Stimulated activated CD8-positive, alpha-beta memory T cell treated with anti-CD3 and anti-CD28 coated beads, Interleukin-15, amount 100 ng/mL, for 1 hour (primary cell): Measurements from ENCODE around the gene DENND2D.

Experiments
- DNase-seq: peaks from one replicate; pipeline ENCODE4 v3.0.0-alpha.2; 2020; ENCODE audit warnings: low read depth

Gene DENND2D, protein sequence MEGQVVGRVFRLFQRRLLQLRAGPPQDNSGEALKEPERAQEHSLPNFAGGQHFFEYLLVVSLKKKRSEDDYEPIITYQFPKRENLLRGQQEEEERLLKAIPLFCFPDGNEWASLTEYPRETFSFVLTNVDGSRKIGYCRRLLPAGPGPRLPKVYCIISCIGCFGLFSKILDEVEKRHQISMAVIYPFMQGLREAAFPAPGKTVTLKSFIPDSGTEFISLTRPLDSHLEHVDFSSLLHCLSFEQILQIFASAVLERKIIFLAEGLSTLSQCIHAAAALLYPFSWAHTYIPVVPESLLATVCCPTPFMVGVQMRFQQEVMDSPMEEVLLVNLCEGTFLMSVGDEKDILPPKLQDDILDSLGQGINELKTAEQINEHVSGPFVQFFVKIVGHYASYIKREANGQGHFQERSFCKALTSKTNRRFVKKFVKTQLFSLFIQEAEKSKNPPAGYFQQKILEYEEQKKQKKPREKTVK

DNA sequence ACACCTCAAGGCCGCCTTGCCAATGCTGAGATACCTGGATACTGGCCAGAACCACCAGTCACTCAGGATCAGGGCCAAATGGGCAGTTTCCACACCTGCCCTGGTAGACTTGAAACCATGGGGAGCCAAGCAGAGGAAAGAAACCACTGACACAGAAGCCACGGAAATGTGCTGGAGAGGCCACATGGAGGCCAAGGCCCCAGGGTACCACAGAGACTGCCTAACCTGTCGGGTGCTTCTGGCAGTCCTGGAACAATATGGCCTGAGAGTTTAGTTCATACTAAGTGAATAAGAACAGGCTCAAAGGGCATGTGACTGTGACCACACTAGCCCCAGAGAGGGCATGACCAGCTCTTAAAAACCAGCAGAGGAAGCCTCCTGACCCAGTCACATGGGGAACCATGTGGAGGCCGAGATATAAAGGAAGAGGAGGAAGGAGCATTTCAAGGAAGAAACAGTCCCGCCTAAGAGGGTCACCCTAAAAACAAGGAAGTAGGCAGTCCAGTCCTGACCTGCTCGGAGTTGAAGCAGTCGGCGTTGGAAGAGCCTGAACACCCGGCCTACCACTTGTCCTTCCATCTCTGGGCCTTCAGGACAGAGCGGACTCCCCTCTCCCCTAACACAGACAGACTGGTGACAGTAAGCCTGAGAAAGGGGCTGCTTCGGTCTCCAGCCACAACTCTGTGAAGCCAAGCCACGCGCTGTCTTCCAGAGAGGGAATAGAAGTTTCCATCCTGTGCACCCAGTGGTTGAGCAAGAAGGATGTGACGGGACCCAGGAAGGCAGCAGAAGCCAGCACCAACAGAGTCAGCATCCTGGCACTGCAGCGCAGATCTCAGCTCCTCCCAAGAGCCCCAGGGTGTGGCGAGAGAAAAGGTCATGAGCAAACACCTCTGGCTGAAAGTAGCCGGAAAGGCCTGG lies at the start of gene DENND2D:
Gene DENND2D, minus strand, starts transcription at position 766 of the 921 bp plus-strand sequence. Its CDS starts 187 bp downstream, at position 579.
- DNase-seq = no peak

DNA sequence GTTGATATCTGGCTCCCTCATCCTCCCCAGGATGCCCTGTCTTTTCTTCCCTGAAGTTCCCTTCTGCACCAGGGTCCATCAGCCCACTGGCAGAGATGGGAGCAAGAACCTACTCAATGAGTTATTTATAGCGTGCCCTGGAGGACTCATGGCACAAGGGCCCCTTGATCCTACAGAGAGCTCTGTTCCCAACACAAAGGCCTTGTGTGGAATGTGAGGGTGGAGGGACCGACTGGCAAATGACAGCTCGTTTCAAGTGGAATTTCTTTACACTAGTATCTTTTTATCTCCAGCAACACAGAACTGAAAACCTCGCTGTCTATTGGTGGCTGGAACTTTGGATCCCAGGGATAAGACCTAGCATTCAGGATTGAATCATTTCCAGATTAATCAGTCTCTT lies 49.5 kb upstream of the DENND2D start:
- no peak for DNase-seq

DNA sequence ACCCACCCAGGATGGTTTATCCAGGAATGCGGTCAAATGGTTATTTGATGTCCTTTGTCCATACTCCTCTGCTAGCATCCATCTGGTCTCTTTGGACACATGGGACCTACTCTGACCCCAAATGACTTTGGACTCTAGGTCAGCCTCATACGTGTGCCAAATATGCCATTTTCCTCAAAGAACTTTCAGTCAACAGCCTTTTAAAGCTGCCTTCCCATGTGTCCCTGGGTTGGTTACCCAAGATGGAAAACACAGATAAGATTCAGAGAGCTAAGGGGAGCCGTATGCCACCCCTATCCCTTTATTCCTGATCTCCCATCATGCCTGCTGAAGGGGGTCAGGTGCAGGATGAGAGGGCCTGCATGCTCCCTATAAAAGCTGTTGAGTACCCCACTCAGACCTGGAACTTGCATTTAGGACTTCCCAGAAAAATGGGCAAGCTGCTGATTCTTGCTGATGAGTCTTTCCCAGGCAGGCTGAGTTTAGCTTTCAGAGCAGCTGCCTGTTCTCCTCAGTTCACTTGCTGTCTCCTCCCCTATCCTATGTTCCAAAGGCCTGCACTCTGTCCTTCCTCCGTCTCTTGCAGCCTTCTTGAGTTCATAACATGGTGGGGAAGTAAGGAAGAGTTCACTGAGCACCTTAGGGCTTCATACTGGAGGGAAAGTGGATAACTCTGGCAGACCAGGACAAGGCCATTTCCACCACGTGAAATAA lies 46.8 kb upstream of the DENND2D start:
- no peak for DNase-seq

DNA sequence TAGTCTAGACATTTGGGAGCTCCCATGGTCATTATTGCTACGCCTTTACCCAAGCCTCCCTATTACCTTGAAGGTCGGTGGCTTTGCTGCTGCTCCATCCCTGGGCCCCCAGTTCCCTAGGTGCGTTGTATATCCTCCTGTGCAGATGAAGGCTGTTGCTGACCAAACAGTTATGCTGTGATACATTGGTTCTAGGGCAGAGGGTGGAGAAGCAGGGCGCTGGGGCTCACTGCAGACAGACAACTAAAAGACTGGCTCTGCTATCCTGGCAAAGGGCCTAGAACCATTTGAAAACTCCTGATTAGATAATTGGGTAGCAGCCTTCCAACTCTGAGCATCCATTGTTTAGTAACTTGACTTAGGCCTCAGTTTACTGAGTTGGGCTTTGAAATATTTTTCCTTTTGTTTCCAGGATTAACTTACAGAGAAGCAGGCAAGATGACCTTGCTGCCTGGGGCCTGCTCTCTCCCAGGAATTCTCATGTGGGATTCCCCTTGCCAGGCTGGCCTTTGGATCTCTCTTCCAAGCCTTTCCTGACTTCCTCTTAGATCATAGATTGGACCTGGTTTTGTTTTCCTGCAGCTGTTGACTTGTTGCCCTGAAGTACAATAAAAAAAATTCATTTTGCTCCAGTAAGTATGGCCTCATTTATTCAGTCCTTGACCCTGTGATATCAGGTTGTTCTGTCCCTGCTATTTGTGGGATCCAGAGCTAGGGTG lies 42.5 kb upstream of the DENND2D start:
- no peak for DNase-seq

DNA sequence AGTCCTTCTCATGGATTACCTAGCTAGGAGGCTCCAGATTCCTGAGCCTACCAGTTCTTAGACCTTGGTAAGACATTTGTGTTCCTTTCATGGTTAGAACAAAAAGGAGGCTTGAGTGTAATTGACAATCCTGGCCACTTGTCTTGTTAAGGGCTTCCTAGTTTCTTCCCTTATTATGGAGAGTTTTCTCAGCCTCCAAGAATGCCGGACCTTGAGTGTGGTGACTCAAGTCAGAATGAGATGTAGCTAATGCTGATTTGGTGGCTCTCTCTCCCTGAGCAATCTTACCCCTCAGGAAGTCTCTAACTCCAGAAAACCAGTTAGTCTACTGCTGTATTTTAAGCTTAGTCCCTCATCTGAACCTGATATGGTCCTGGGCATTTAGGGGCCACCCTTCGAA lies 41.4 kb upstream of the DENND2D start:
- no peak for DNase-seq

DNA sequence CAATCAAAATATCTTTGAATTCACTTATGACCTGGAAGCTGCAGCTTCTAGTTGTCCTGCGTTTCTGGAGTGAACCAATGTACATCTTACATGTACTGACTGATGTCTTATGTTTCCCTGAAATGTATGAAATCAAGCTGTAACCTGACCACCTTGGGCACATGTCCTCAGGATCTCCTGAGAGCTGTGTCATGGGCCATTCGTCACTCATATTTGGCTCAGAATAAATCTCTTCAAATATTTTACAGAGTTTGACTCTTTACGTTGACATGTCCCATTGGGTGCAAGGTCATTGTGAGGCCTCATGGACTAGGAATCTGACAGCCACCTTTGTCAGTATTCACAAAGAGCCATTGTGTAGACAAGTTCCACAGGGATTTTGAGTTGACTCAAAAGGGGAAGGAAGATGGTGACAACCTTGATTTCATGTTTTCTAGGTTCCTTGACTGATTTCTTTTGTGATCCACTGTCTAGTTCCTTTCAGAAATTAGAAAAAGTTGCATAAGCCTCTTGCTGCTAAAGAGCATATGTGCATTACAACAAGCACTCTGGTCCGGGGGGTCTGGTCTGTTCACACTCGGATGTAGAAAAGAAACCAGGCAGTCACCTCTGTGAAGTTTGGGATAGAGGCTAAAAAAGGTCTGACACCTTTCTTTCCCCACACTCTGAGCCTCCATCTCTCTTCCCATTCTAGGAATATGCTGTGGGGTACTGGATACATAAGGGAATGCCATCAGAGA lies 37.8 kb upstream of the DENND2D start:
- no peak for DNase-seq

DNA sequence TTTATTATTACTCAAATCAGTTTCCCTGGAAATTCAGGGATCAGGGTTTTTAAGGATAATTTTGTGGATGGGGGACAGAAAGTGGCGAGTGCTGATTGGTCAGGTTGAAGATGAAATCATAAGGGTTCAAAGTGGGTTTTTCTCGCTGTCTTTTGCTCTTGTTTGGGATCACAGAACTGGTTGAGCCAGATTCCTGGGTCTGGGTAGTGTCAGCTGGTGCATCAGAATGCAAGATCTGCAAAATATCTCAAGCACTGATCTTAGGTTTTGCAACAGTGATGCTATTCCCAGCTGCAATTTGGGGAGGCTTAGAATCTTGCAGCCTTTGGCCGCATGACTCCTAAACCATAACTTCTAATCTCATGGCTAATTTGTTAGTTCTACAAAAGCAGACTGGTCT lies 36.4 kb upstream of the DENND2D start:
- DNase-seq = no peak

DNA sequence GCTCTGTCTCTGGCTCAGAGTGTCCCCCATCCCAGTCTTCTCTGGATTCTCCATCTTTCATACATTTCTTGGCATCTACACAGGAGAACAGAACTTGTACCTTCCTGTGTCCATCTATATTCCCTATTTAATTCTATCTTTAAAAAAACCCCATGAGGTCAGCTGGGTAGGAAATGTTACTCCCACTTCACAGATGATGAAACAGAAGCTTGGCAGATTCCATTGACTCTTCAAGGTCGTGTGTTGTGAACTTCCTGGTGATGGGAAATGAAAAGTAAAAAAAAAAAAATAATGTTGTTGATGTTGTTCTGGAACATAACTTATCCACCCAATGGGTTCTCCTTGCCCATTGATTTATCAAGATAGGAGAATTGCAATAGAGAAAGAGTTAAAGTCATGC lies 35.9 kb upstream of the DENND2D start:
- DNase-seq = no peak

DNA sequence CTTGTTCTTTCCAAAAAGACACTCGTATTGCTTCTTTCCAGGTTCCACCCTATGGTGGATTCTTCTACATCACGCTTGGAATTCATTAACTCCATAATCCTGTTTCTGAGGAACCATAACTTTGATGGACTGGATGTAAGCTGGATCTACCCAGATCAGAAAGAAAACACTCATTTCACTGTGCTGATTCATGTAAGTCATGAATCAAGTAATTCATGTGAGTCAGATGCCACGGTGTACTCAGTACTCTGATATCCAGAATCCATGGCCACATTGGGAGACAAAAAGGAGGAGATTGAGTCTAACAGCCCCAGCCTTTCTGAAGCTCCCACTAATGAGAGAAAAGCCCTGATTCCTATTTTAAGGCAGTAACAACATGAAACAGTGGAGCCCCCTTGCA lies 34.4 kb upstream of the DENND2D start:
- no peak for DNase-seq

DNA sequence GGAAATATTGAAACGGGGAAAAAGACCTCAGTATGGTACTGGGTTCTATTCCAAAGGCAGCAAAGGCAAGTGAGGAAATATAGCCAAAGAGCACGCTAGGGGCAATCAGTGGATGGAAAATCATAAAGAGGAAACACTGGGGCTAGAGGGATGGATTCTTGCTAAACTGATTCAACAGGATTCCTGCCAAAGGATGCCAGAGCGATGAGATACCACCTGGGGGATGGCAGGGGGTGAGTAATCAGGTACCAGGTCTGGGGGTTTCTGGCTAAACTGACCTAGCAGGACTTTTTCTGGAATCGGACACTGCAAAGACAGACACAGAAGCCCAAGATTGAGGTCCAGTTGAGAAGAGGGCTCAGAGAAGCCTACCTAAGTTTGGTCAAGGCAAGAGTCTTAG lies 33.8 kb upstream of the DENND2D start:
- DNase-seq = no peak

DNA sequence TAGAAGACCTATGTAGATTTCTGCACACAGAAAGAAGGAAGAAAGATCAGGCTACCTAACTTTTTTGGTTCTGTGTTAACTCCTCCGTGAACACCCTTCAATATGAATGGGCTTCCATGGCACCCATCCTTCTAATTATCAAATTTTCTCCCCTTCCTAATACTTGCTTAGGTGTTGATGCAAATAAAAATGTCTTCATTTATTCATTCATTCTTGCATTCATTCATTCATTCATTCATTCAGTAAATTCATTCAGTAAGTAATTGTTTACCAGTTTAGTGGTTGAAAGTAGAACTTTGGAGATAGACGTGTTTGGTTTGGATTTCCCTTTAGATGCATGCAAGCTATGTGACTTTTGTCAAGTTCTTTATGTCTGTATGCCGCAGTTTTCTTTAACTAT lies 31.7 kb upstream of the DENND2D start:
- DNase-seq = no peak

DNA sequence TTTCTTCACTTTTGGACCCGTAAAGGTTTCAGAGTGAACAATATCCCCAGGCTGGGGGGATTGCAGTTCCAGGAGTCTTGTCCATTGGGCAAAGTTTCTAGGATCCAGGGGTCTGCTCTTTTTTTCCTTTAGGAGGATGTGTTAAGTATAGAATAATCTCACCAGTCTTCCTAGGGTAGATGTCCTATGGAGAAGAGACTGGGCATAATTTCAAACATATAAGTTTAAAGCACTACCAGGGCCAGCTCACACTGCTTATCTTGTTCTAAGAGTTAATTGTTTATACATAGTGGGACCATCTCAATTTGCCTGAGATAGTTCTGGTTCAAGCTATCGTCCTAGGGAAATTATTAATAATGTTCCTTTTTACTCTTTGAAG lies 28.3 kb upstream of the DENND2D start:
- DNase-seq = no peak

DNA sequence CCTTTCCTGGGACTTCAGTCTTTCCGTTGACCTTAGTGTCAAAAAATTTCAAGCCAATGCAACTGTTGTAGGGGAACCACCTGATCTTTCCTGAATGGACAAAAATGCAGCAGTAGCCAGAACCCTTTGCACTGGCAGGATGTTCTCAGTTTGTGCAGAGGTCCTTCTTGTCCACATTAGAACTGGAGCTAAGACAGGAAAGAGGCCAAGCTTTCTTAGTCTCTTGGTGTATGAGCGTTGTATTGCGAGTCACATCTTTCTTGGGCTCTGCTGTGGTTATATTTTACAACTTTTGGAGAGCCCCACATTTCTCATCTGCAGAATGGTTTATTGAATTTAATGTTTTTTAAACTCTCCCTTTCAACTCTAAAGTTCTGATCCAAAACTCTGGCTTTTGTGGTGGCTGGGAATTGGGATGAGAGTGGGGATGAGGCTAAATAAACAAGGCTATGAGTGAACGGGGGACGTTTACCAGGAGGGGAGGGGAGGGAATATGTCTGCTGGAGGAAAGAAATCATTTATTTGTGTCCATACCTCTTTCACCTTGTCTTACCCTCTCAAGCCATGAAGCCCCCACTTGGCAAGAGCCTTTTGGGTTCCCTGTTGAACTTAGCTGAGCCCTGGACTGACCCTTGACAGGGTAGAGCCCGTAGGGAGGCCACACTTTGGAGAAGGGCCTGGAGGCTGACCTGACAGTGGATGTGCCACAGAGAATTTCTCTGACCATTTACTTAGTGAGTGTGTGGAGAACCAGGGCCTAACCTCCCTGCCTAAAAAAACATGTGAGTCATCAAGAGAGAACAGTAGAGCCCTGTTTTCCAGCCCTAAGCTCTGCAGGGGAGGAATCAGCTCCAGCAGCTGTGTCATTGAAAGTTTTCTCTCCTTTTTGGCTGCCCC lies 27.7 kb upstream of the DENND2D start:
- no peak for DNase-seq

DNA sequence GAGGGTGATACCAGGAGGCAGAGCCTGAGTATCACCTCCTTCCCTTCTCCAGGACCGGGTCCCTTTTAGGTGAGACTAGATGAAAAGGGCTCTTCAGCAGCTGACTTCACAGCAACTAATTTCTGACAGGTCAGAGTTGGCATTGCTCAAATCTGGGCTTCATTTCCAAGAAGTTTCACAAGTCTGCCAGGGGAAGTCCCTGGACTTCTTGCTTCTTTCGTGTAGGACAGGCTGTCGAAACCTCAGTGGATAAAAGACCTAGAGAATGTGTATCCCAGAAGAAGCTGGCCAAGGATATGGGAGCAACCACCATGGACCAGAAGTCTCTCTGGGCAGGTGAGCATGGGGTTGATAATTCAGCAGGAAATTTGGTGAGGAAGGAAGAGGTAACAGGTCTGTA lies 27.0 kb upstream of the DENND2D start, which contains the start of gene CHI3L2:
Gene CHI3L2, plus strand, starts transcription at position 280 of the 400 bp plus-strand sequence. Its CDS starts 17 bp downstream, at position 297.
- no peak for DNase-seq

DNA sequence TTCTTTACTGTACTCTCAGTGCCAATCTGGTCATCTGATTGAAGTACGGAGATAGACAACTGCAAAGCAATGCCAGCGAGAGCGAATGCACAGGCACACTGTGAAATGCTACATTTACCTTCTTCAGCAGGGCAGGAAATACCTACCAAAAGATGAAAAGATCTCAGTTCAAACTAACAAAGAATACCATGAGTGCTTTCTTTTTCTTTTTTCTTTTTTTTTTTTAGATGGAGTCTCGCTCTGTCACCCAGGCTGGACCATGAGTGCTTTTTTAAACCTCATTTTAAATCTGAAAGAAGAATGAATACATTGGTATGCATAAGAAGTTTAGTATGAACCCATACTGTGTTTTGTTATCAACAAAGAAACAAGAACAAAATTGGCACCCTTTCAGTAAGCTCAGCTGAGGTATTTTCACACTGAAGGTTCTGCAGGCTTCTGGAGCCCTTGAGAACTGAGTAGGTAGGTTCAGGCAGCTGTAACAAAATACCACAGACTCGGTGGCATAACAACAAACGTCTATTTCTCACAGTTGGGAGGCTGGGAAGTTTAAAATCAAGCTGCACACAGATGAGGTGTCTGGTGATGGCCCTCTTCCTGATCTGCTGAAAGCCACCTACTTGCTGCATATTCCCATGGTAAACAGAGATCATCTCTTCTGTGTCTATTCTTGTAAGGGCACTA lies 25.4 kb upstream of the DENND2D start:
- no peak for DNase-seq

DNA sequence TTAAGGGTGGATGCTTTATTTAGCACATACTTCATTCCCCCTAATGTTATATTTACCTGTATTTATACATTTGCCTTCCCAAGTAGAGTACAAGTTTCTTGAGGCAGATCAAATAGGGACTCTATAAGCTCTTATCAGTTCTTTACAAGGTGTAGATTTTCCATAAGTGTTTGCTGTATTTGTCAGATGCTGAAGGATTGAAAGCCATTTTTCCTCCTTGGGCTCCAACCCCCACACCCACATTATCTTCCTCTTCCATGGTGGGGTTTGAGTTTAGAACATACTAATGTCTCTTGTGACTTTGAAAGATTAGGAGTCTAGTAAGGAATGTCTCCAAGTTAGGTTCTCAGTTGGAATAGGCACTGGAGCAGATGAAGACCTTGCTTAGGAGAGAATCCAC lies 24.6 kb upstream of the DENND2D start:
- no peak for DNase-seq

DNA sequence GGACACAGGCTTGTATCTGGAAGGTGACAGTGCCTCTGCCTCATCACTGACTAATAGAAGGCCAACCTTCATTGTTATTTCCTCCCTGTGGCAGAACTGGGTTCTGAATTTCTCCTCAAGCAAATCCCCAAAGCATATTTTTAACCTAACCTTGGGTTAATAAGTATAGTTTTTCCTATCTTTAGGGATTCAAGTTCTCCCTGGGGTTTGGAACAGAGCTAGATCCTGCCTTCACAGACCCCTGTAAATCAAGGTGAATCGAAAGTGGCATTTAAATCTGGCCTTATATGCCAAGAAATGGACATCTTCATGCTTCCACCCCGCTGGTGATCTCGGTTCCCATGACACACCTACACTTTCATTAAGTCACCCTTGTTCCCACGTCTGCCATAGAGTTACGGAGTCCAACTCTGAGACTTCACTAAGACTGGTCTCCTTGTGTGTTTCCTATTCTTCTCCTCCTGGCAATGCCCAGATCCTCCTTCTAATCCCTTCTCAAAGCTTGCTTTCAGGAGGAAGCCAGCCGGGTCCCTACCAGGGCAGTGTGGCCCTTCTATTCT lies 22.8 kb upstream of the DENND2D start:
- no peak for DNase-seq

DNA sequence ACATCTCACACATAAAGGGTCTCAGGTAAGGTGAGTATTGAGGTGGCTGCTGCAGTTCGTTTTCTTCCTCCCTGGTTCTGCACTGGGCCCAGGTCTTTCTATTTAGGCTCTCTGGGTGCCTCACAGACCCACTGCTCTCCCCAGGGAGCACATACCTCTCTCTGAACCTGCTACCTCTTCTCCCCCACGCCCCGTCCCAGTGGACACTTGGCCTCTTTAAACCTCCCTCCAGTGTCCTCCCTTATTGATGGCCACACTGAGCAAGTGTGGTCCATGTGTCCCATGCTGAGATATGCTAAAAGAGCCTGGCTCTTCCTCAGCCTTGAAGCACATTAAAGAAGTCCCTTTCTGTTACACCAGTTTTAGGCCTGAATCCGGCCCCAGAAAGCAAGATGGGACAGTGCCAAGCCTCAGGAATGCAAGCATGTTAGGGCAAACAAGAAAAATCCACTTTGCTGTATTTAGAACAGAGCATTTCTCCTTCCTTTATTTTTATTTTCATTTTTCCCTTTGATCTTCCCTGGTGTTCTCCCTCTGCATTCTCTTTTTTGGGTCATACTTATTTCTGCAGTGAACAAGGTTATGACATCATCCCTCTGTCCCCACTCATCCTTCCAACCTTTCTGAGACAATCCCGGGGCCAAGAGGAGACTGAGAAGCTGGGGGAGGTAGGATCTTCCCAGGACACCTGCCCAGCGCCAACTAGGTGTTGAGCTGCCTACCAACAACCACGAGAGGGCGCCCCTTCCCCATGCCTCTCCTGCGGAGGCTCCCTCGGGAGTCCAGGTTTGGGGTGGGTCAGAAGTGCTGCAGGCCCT lies 22.1 kb upstream of the DENND2D start:
- peak; percentile 61 for DNase-seq
